Stimulated activated effector memory CD8-positive, alpha-beta T cell treated with anti-CD3 and anti-CD28 coated beads, Interleukin-12 subunit alpha, Interleukin-12 subunit beta, amount 100 ng/mL, for 72 hours (primary cell): Measurements from ENCODE around the gene SH2D2A.
"Not testable (repeated sequence)": the region's sequence is repeated elsewhere in the genome, so short reads cannot be mapped to it uniquely, and the experiment has no call there.

Experiments used
- ATAC-seq: fragments of 150-1000 bp; cut with Tn5 transposase; 2 replicates; pipeline ENCODE4 v1.10.0; 2021
- DNase-seq, 2 donors: peaks; one replicate each; pipeline ENCODE4 v3.0.0; 2021 to 2022; ENCODE audit warnings: low spot score in 2 of 2
- H3K27ac Mint-ChIP-seq: one replicate; pipeline ENCODE4 v1.8.0; 2022; ENCODE audit warnings: mild to moderate bottlenecking, mixed read lengths
- H3K36me3 Mint-ChIP-seq: one replicate; pipeline ENCODE4 v1.8.0; 2022; ENCODE audit warnings: mild to moderate bottlenecking, mixed read lengths
- H3K4me1 Mint-ChIP-seq: one replicate; pipeline ENCODE4 v1.8.0; 2022; ENCODE audit warnings: mixed read lengths
- H3K4me3 Mint-ChIP-seq: one replicate; pipeline ENCODE4 v1.8.0; 2022; ENCODE audit warnings: mild to moderate bottlenecking, mixed read lengths
- H3K9me3 Mint-ChIP-seq: one replicate; pipeline ENCODE4 v1.8.0; 2022; ENCODE audit warnings: mixed read lengths

The SH2D2A gene

GRCh38 chr1:156760796-156761104 lies 55.9 kb downstream of the SH2D2A start:
- no peaks in the 10 kb centered on the region for H3K9me3 Mint-ChIP-seq
- DNase-seq (no peak), ATAC-seq (no peak)
- H3K4me1 Mint-ChIP-seq = peaks cover 5% of the 10 kb centered on the region
- no peak overlapping the region for H3K4me3 Mint-ChIP-seq
- H3K27ac Mint-ChIP-seq = no peak overlapping the region
- H3K36me3 Mint-ChIP-seq = no peaks in the 10 kb centered on the region

- ATAC-seq = no peak
- Mint-ChIP-seq H3K9me3 (no peaks in the 10 kb centered on the region), H3K27ac (no peak overlapping the region), H3K4me3 (no peak overlapping the region), H3K4me1 (peaks cover 5% of the 10 kb centered on the region), H3K36me3 (peaks cover 1% of the 10 kb centered on the region)
- no peak for DNase-seq
Measured at GRCh38 chr1:156760092-156760795, 56.4 kb downstream of the SH2D2A start.

DNA sequence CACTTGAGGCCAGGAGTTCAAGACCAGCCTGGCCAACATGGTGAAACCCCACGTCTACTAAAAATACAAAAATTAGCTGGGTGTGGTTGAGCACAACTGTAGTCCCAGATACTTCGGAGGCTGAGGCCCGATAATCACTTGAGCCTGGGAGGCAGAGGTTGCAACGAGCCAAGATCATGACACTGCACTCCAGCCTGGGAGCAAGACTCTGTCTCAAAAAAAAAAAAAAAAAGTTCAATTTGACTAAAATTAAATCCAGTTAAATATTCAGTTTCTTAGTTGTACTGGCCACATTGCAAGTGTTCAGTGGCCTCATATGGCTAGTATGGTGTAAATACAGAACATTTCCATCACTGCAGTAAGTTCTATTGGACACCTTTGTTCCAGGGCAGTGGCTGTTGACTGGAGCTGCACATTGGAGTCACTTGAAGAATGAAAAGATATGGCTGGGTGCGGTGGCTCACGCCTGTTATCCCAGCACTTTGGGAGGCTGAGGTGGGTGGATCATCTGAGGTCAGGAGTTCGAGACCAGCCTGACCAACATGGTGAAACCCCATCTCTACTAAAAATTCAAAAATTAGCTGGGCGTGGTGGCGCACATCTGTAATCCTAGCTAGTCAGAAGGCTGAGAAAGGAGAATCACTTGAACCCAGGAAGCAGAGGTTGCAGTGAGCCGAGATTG lies 58.9 kb downstream of the SH2D2A start:
- H3K4me3 Mint-ChIP-seq, DNase-seq, H3K27ac Mint-ChIP-seq, H3K9me3 Mint-ChIP-seq, ATAC-seq: not testable (repeated sequence)
- H3K4me1 Mint-ChIP-seq = peaks cover 14% of the 10 kb centered on the region
- peaks cover 10% of the 10 kb centered on the region for H3K36me3 Mint-ChIP-seq

DNA sequence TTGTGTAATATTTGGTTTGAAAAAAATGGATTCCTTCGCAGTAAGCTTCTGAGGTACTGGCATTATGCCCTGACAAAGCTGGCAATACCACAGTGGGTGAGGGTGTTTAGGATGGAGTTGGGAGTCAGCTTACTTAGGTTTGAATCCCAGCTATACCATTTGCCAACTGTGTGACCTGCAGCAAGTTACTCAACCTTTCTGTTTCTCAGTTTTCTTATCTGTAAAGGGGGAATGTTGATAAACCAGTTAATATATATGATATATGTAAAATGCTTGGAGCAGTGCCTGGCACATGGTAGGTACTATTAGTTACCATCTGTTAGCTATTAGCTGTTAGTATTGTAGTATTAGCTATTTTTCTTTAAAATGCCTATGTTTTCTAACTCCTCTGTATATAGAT lies 60.3 kb downstream of the SH2D2A start:
- no peak for DNase-seq
- no peak for ATAC-seq
- Mint-ChIP-seq H3K27ac (no peak overlapping the region), H3K36me3 (peaks cover 19% of the 10 kb centered on the region), H3K4me1 (peaks cover 16% of the 10 kb centered on the region), H3K9me3 (no peaks in the 10 kb centered on the region), H3K4me3 (no peak overlapping the region)
